ENCODE measurements around the gene SPANXN3.
"Not testable (repeated sequence)": the region's sequence is repeated elsewhere in the genome, so short reads cannot be mapped to it uniquely, and the experiment has no call there.

DNA sequence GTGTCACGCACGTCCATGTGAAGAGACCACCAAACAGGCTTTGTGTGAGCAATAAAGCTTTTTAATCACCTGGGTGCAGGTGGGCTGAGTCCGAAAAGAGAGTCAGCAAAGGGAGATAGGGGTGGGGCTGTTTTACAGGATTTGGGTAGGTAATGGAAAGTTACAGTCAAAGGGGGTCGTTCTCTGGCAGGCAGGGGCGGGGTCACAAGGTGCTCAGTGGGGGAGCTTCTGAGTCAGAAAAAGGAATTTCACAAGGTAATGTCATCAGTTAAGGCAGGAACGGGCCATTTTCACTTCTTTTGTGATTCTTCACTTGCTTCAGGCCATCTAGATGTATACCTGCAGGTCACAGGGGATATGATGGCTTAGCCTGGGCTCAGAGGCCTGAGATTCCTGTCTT lies 15.1 kb downstream of the SPANXN3 start:
- not testable (repeated sequence) for TF ChIP-seq EZH2 (IDR thresholded peaks at IDR 0.05; ENCODE audit: insufficient read depth, low read length)
- TF ChIP-seq, protein P1, sequence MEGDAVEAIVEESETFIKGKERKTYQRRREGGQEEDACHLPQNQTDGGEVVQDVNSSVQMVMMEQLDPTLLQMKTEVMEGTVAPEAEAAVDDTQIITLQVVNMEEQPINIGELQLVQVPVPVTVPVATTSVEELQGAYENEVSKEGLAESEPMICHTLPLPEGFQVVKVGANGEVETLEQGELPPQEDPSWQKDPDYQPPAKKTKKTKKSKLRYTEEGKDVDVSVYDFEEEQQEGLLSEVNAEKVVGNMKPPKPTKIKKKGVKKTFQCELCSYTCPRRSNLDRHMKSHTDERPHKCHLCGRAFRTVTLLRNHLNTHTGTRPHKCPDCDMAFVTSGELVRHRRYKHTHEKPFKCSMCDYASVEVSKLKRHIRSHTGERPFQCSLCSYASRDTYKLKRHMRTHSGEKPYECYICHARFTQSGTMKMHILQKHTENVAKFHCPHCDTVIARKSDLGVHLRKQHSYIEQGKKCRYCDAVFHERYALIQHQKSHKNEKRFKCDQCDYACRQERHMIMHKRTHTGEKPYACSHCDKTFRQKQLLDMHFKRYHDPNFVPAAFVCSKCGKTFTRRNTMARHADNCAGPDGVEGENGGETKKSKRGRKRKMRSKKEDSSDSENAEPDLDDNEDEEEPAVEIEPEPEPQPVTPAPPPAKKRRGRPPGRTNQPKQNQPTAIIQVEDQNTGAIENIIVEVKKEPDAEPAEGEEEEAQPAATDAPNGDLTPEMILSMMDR (IDR thresholded peaks at IDR 0.05; ENCODE audit: insufficient read depth, low read depth, low read length): not testable (repeated sequence)

All from astrocyte (in vitro differentiated cells and primary cell).